GM12878 (cell line): ENCODE measurements around the gene SULT1A3. TPM values are rescaled to one million over a fixed set of nuclear protein-coding genes. Genes with fewer than 3 reads are reported as not detected.

Source experiments
- BCL3 ChIP-seq: IDR thresholded peaks from 2 replicates; pipeline ENCODE4 v1.6.1; 2011; ENCODE audit warnings: borderline replicate concordance, low read depth, mild to moderate bottlenecking, moderate library complexity, low read length; ENCODE audit not compliant: insufficient read depth, poor library complexity, severe bottlenecking
- BHLHE40 ChIP-seq, 2 experiments: fragments of 450-650 bp in 1 of 2; IDR thresholded peaks; 2 replicates each; pipeline ENCODE4 v1.6.1; 2011 to 2017; ENCODE audit warnings: low read depth in 2 of 2, borderline replicate concordance in 1 of 2, improper control_type of control experiment in 1 of 2, low read length in 1 of 2, mild to moderate bottlenecking in 1 of 2
- CHD4 ChIP-seq: fragments of 200-600 bp; sonication (generic); IDR thresholded peaks from 2 replicates; pipeline ENCODE4 v1.6.1; 2016; ENCODE audit warnings: mild to moderate bottlenecking
- CREM ChIP-seq: IDR thresholded peaks from 2 replicates; pipeline ENCODE4 v1.6.1; 2014; ENCODE audit warnings: antibody characterized with exemption, low read depth
- EED ChIP-seq: sonication (generic); IDR thresholded peaks from 2 replicates; pipeline ENCODE4 v1.6.1; 2016; ENCODE audit warnings: antibody characterized with exemption, low read depth
- IRF4 ChIP-seq: IDR thresholded peaks from 2 replicates; pipeline ENCODE4 v1.6.1; 2011; ENCODE audit warnings: low read depth, low read length
- MAX ChIP-seq: IDR thresholded peaks from 2 replicates; pipeline ENCODE4 v1.6.1; 2012; ENCODE audit warnings: low read depth, low read length, improper control_type of control experiment
- MEF2A ChIP-seq: IDR thresholded peaks from 2 replicates; pipeline ENCODE4 v1.6.1; 2011; ENCODE audit warnings: low read depth, mild to moderate bottlenecking, low read length, moderate library complexity; ENCODE audit not compliant: insufficient read depth
- MXI1 ChIP-seq: fragments of 150-350 bp; IDR thresholded peaks from 2 replicates; pipeline ENCODE4 v1.6.1; 2011; ENCODE audit warnings: low read depth, mild to moderate bottlenecking, inconsistent platforms, low read length, improper control_type of control experiment
- NFYB ChIP-seq: IDR thresholded peaks from 2 replicates; pipeline ENCODE4 v1.6.1; 2011; ENCODE audit warnings: low read depth, mild to moderate bottlenecking, low read length, improper control_type of control experiment, moderate library complexity; ENCODE audit not compliant: insufficient read depth
- PAX5 ChIP-seq: IDR thresholded peaks from 2 replicates; pipeline ENCODE4 v1.6.1; 2011; ENCODE audit warnings: low read depth, low read length, borderline replicate concordance
- PBX3 ChIP-seq: IDR thresholded peaks from 2 replicates; pipeline ENCODE4 v1.6.1; 2011; ENCODE audit warnings: mild to moderate bottlenecking, low read depth, low read length, moderate library complexity; ENCODE audit not compliant: insufficient replicate concordance
- POU2F2 ChIP-seq: IDR thresholded peaks from 3 replicates; pipeline ENCODE4 v1.6.1; 2011; ENCODE audit warnings: low read depth, mild to moderate bottlenecking, low read length, borderline replicate concordance
- TAF1 ChIP-seq: IDR thresholded peaks from 2 replicates; pipeline ENCODE4 v1.6.1; 2011; ENCODE audit warnings: mild to moderate bottlenecking, low read depth, low read length, borderline replicate concordance
- TCF12 ChIP-seq: IDR thresholded peaks from 2 replicates; pipeline ENCODE4 v1.6.1; 2011; ENCODE audit warnings: low read depth, mild to moderate bottlenecking, low read length
- USF1 ChIP-seq: IDR thresholded peaks from 2 replicates; pipeline ENCODE4 v1.6.1; 2011; ENCODE audit warnings: borderline replicate concordance, low read depth, mild to moderate bottlenecking, moderate library complexity, mixed read lengths, low read length; ENCODE audit not compliant: insufficient read depth; ENCODE audit errors: extremely low read length
- YY1 ChIP-seq: IDR thresholded peaks from 2 replicates; pipeline ENCODE4 v1.6.1; 2011; ENCODE audit warnings: low read depth, mild to moderate bottlenecking, low read length
- polyA plus RNA-seq, 11 experiments: library from polyadenylated mRNA; depleted of rRNA in 4 of 11; unstranded in 6 of 11; stranded (reverse) in 5 of 11; fragments of >200 nt; fragmentation: Nextera tagmentation in 4 of 11; fragmentation: Illumina TruSeq in 1 of 11; extraction: Ambion mirVana in 4 of 11; extraction: Trizol in 1 of 11; gene quantifications; 1 replicate in 1 of 11; 2 replicates in 10 of 11; pipeline versions ENCODE4 v1.2.1 to v1.2.3, GENCODE V29; 2011 to 2016; ENCODE audit warnings: inconsistent platforms in 2 of 11, missing spikeins in 2 of 11, low read depth in 1 of 11
- total RNA-seq, 4 experiments: library from RNA; depleted of rRNA in 3 of 4; stranded (reverse); fragments of >200 nt in 3 of 4; fragmentation: Illumina TruSeq in 1 of 4; extraction: Trizol in 1 of 4; gene quantifications; 2 replicates each; pipeline versions ENCODE4 v1.2.1 to v1.2.3, GENCODE V29; 2013 to 2021
- TF ChIP-seq, protein P1 (sequence below): IDR thresholded peaks from 2 replicates; pipeline ENCODE4 v1.6.1; 2012; ENCODE audit warnings: mild to moderate bottlenecking, low read depth, low read length

Gene SULT1A3
- total and polyA plus RNA-seq, 10 of the 15 experiments (the other 5 are each of a cell fraction or from before 2014, with no cell fraction given) = 3.3 to 15.8 (median 6.2) TPM

DNA sequence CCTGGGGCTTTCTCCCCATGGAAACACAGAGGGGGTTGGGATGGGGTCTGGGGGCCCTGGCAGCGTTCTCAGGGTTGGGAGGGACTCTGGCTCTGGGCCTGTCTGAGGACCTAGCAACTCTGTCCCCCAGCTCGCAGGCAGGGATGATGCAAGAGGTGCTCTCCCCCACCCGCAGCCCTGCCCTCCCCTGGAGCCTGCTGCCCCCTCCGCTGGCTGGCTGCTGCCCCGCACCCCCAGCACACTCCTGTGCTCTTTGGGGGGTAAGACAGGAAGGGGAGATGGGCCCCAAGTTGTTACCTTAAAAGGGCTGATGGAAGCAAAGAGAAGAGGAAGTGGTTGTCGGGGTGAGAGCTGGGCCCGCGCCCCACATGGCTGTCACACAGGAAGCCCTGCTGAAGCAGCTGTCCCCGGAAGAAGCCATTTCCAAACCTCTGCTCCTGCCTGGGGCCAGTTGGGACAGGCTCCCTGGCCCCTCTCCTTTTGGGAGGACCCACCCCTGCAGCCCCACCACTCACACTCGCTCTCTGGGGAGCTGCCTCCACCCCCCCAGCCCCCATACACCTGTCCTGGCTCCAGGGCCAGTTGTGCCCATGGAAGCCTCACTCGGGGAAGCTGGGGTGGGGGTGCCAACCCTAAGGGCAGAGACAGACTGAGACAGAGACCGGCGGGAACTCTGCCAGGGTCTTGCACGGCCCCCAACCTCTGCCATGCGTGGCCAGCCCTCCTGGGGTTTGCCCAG is 13.2 kb upstream of the SULT1A3 start (continued):
- peak; percentile 20 to 66; a peak in 2 of 4 replicates for TF ChIP-seq BHLHE40 (IDR thresholded peaks at IDR 0.05; ENCODE audit: borderline replicate concordance in 1 of 2, low read depth in 2 of 2, low read length in 1 of 2)
- 0 out of 2 replicates have a peak, but pooled peaks have one; percentile 42 for TF ChIP-seq MEF2A
- peak; percentile 90 for TF ChIP-seq MAX
- peak; percentile 51; the same call in 1 of the 2 replicates for TF ChIP-seq TCF12
- peak; percentile 60; the same call in 1 of the 2 replicates for TF ChIP-seq CREM
- peak; percentile 8; the same call in 1 of the 2 replicates for TF ChIP-seq NFYB
- peak; percentile 32 for TF ChIP-seq BCL3
- no peak for TF ChIP-seq POU2F2
- TF ChIP-seq, protein P1, sequence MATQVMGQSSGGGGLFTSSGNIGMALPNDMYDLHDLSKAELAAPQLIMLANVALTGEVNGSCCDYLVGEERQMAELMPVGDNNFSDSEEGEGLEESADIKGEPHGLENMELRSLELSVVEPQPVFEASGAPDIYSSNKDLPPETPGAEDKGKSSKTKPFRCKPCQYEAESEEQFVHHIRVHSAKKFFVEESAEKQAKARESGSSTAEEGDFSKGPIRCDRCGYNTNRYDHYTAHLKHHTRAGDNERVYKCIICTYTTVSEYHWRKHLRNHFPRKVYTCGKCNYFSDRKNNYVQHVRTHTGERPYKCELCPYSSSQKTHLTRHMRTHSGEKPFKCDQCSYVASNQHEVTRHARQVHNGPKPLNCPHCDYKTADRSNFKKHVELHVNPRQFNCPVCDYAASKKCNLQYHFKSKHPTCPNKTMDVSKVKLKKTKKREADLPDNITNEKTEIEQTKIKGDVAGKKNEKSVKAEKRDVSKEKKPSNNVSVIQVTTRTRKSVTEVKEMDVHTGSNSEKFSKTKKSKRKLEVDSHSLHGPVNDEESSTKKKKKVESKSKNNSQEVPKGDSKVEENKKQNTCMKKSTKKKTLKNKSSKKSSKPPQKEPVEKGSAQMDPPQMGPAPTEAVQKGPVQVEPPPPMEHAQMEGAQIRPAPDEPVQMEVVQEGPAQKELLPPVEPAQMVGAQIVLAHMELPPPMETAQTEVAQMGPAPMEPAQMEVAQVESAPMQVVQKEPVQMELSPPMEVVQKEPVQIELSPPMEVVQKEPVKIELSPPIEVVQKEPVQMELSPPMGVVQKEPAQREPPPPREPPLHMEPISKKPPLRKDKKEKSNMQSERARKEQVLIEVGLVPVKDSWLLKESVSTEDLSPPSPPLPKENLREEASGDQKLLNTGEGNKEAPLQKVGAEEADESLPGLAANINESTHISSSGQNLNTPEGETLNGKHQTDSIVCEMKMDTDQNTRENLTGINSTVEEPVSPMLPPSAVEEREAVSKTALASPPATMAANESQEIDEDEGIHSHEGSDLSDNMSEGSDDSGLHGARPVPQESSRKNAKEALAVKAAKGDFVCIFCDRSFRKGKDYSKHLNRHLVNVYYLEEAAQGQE = 0 out of 2 replicates have a peak, but pooled peaks have one; percentile 17
- TF ChIP-seq PBX3 = peak; percentile 62
- 0 out of 2 replicates have a peak, but pooled peaks have one; percentile 86 for TF ChIP-seq CHD4
- TF ChIP-seq EED = peak; percentile 27; the same call in 1 of the 2 replicates
- no peak for TF ChIP-seq USF1
- TF ChIP-seq MXI1 = peak; percentile 93
- TF ChIP-seq YY1 = peak; percentile 89
- TF ChIP-seq TAF1 = peak; percentile 69; the same call in 1 of the 2 replicates
- TF ChIP-seq IRF4 = 0 out of 2 replicates have a peak, but pooled peaks have one; percentile 12
- 0 out of 2 replicates have a peak, but pooled peaks have one; percentile 18 for TF ChIP-seq PAX5
